A549 (cell line): ENCODE data around the gene TROAP.
"Not testable (repeated sequence)": the region's sequence is repeated elsewhere in the genome, so short reads cannot be mapped to it uniquely, and the experiment has no call there.

Source experiments
- CBX2 ChIP-seq: fragments of 200-600 bp; sonication (generic); IDR thresholded peaks from 2 replicates; pipeline ENCODE4 v1.6.1; 2016; ENCODE audit warnings: low read depth, mild to moderate bottlenecking, borderline replicate concordance
- CBX8 ChIP-seq: fragments of 200-600 bp; sonication (generic); IDR thresholded peaks from 2 replicates; pipeline ENCODE4 v1.6.1; 2016
- KDM1A ChIP-seq: fragments of 200-600 bp; sonication (generic); IDR thresholded peaks from 2 replicates; pipeline ENCODE4 v1.6.1; 2016; ENCODE audit warnings: low read depth, mild to moderate bottlenecking
- TF ChIP-seq, protein P1 (sequence below): fragments of 450-650 bp; IDR thresholded peaks from 2 replicates; pipeline ENCODE4 v1.6.1; 2014; ENCODE audit warnings: antibody characterized with exemption
- TF ChIP-seq, protein P2 (sequence below): fragments of 200-600 bp; sonication (generic); IDR thresholded peaks from 2 replicates; pipeline ENCODE4 v1.6.1; 2016; ENCODE audit warnings: antibody characterized with exemption, mild to moderate bottlenecking, moderate library complexity
- TF ChIP-seq, protein P3 (sequence below): IDR thresholded peaks from 2 replicates; pipeline ENCODE4 v1.6.1; 2012
- TF ChIP-seq, protein P4 (sequence below): fragments of >200 bp; sonication (Bioruptor Twin); formaldehyde crosslinking; IDR thresholded peaks from 3 replicates; pipeline ENCODE4 v1.5.1; 2016

DNA sequence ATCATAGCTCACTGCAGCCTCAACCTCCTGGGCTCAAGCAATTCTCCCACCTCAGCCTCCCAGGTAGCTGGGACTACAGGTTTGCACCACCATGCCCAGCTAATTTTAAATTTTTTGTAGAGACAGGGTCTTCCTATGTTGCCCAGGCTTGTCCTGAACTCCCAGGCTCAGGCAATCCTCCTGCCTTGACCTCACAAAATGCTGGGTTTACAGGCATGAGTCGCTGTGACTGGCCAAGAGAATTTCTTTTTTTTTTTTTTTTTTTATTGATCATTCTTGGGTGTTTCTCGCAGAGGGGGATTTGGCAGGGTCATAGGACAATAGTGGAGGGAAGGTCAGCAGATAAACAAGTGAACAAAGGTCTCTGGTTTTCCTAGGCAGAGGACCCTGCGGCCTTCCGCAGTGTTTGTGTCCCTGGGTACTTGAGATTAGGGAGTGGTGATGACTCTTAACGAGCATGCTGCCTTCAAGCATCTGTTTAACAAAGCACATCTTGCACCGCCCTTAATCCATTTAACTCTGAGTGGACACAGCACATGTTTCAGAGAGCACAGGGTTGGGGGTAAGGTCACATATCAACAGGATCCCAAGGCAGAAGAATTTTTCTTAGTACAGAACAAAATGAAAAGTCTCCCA lies 40.2 kb upstream of the TROAP start:
- TF ChIP-seq, protein P1, sequence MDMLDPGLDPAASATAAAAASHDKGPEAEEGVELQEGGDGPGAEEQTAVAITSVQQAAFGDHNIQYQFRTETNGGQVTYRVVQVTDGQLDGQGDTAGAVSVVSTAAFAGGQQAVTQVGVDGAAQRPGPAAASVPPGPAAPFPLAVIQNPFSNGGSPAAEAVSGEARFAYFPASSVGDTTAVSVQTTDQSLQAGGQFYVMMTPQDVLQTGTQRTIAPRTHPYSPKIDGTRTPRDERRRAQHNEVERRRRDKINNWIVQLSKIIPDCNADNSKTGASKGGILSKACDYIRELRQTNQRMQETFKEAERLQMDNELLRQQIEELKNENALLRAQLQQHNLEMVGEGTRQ: not testable (repeated sequence)
- TF ChIP-seq, protein P2, sequence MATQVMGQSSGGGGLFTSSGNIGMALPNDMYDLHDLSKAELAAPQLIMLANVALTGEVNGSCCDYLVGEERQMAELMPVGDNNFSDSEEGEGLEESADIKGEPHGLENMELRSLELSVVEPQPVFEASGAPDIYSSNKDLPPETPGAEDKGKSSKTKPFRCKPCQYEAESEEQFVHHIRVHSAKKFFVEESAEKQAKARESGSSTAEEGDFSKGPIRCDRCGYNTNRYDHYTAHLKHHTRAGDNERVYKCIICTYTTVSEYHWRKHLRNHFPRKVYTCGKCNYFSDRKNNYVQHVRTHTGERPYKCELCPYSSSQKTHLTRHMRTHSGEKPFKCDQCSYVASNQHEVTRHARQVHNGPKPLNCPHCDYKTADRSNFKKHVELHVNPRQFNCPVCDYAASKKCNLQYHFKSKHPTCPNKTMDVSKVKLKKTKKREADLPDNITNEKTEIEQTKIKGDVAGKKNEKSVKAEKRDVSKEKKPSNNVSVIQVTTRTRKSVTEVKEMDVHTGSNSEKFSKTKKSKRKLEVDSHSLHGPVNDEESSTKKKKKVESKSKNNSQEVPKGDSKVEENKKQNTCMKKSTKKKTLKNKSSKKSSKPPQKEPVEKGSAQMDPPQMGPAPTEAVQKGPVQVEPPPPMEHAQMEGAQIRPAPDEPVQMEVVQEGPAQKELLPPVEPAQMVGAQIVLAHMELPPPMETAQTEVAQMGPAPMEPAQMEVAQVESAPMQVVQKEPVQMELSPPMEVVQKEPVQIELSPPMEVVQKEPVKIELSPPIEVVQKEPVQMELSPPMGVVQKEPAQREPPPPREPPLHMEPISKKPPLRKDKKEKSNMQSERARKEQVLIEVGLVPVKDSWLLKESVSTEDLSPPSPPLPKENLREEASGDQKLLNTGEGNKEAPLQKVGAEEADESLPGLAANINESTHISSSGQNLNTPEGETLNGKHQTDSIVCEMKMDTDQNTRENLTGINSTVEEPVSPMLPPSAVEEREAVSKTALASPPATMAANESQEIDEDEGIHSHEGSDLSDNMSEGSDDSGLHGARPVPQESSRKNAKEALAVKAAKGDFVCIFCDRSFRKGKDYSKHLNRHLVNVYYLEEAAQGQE: not testable (repeated sequence)
- TF ChIP-seq, protein P3, sequence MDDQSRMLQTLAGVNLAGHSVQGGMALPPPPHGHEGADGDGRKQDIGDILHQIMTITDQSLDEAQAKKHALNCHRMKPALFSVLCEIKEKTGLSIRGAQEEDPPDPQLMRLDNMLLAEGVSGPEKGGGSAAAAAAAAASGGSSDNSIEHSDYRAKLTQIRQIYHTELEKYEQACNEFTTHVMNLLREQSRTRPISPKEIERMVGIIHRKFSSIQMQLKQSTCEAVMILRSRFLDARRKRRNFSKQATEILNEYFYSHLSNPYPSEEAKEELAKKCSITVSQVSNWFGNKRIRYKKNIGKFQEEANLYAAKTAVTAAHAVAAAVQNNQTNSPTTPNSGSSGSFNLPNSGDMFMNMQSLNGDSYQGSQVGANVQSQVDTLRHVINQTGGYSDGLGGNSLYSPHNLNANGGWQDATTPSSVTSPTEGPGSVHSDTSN: not testable (repeated sequence)
- not testable (repeated sequence) for TF ChIP-seq CBX2, CBX8, KDM1A
- TF ChIP-seq, protein P4, sequence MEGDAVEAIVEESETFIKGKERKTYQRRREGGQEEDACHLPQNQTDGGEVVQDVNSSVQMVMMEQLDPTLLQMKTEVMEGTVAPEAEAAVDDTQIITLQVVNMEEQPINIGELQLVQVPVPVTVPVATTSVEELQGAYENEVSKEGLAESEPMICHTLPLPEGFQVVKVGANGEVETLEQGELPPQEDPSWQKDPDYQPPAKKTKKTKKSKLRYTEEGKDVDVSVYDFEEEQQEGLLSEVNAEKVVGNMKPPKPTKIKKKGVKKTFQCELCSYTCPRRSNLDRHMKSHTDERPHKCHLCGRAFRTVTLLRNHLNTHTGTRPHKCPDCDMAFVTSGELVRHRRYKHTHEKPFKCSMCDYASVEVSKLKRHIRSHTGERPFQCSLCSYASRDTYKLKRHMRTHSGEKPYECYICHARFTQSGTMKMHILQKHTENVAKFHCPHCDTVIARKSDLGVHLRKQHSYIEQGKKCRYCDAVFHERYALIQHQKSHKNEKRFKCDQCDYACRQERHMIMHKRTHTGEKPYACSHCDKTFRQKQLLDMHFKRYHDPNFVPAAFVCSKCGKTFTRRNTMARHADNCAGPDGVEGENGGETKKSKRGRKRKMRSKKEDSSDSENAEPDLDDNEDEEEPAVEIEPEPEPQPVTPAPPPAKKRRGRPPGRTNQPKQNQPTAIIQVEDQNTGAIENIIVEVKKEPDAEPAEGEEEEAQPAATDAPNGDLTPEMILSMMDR: not testable (repeated sequence)
